Activated CD4-positive, alpha-beta memory T cell treated with anti-CD3 and anti-CD28 coated beads, Interleukin-2, amount 10 ng/mL, durations not matched to agents 7 days and 5 days (primary cell): ENCODE results near the gene GABBR2. TPM values are rescaled to one million over a fixed set of nuclear protein-coding genes. Genes with fewer than 3 reads are reported as not detected.

Experiments used
- CTCF ChIA-PET: fragments of 350-600 bp; sonication (Branson Sonifier 250); formaldehyde crosslinking; loops from one replicate; lab custom pipeline; 2021; ENCODE audit warnings: antibody characterized with exemption, inconsistent platforms; lab: Charles Lee
- POLR2A ChIA-PET: fragments of 350-600 bp; sonication (Branson Sonifier 250); formaldehyde crosslinking; loops from one replicate; lab custom pipeline; 2021; ENCODE audit warnings: antibody characterized with exemption; lab: Charles Lee
- DNase-seq: peaks from one replicate; pipeline ENCODE4 v3.0.0-alpha.2; 2020
- H3K27ac Mint-ChIP-seq: one replicate; pipeline ENCODE4 v1.8.0; 2021; ENCODE audit warnings: mild to moderate bottlenecking, mixed read lengths
- H3K27me3 Mint-ChIP-seq: one replicate; pipeline ENCODE4 v1.8.0; 2021; ENCODE audit warnings: mixed read lengths
- H3K36me3 Mint-ChIP-seq: one replicate; pipeline ENCODE4 v1.8.0; 2021; ENCODE audit warnings: low read depth, mixed read lengths
- H3K4me1 Mint-ChIP-seq: one replicate; pipeline ENCODE4 v1.8.0; 2021; ENCODE audit warnings: mixed read lengths
- H3K4me3 Mint-ChIP-seq: one replicate; pipeline ENCODE4 v1.8.0; 2021; ENCODE audit warnings: mild to moderate bottlenecking, mixed read lengths
- H3K9me3 Mint-ChIP-seq: one replicate; pipeline ENCODE4 v1.8.0; 2021; ENCODE audit warnings: mixed read lengths
- total RNA-seq, 2 experiments: library from RNA; stranded (reverse); gene quantifications; one replicate each; pipeline ENCODE4 v1.2.3, GENCODE V29; 2021

GABBR2 gene
- total RNA-seq, 2 experiments from 2014 or later: not detected

GRCh38 chr9:98381311-98382103, 327.2 kb downstream of the GABBR2 start:
- no peaks in the 10 kb centered on the region for H3K36me3 Mint-ChIP-seq
- POLR2A ChIA-PET: no interaction called here

GRCh38 chr9:98380065-98380681, 328.6 kb downstream of the GABBR2 start:
- H3K4me1 Mint-ChIP-seq: no peaks in the 10 kb centered on the region
- no peaks in the 10 kb centered on the region for H3K9me3 Mint-ChIP-seq
- H3K27ac Mint-ChIP-seq: no peak overlapping the region
- CTCF ChIA-PET: no interaction called here
- no peak overlapping the region for H3K4me3 Mint-ChIP-seq
- H3K36me3 Mint-ChIP-seq: no peaks in the 10 kb centered on the region
- H3K27me3 Mint-ChIP-seq: no peaks in the 10 kb centered on the region
- no peak for DNase-seq
- POLR2A ChIA-PET: interaction anchor here (1.6 kb wide), 1 partner anchor 17 kb away, joined by 3 read pairs; no protein-coding TSS in a partner anchor

More at GRCh38 chr9:98381311-98382103, 327.2 kb downstream of the GABBR2 start:
- no peak overlapping the region for H3K27ac Mint-ChIP-seq
- H3K27me3 Mint-ChIP-seq: no peaks in the 10 kb centered on the region
- no peaks in the 10 kb centered on the region for H3K9me3 Mint-ChIP-seq
- no peaks in the 10 kb centered on the region for H3K4me1 Mint-ChIP-seq
- no peak overlapping the region for H3K4me3 Mint-ChIP-seq
- no peak for DNase-seq
- CTCF ChIA-PET: interaction anchor here (0.9 kb wide), 1 partner anchor 17 kb away, joined by 3 read pairs; no protein-coding TSS in a partner anchor

GRCh38 chr9:98379572-98379971, 329.2 kb downstream of the GABBR2 start:
- H3K27me3 Mint-ChIP-seq: no peaks in the 10 kb centered on the region
- no peaks in the 10 kb centered on the region for H3K36me3 Mint-ChIP-seq
- H3K4me1 Mint-ChIP-seq: no peaks in the 10 kb centered on the region
- DNase-seq: no peak
- no peak overlapping the region for H3K27ac Mint-ChIP-seq
- H3K4me3 Mint-ChIP-seq: no peak overlapping the region
- CTCF ChIA-PET: no interaction called here
- no peaks in the 10 kb centered on the region for H3K9me3 Mint-ChIP-seq
- POLR2A ChIA-PET: interaction anchor here (1.6 kb wide), 1 partner anchor 16 kb away, joined by 3 read pairs; no protein-coding TSS in a partner anchor

GRCh38 chr9:98378794-98379193, 329.9 kb downstream of the GABBR2 start:
- Mint-ChIP-seq H3K36me3 (no peaks in the 10 kb centered on the region), H3K4me1 (no peaks in the 10 kb centered on the region), H3K4me3 (no peak overlapping the region), H3K27me3 (no peaks in the 10 kb centered on the region), H3K9me3 (no peaks in the 10 kb centered on the region), H3K27ac (no peak overlapping the region)
- DNase-seq: no peak
- ChIA-PET CTCF (no interaction called here), POLR2A (interaction anchor here (1.6 kb wide), 1 partner anchor 16 kb away, joined by 3 read pairs; no protein-coding TSS in a partner anchor)

GRCh38 chr9:98378206-98378780, 330.4 kb downstream of the GABBR2 start:
- Mint-ChIP-seq H3K4me3 (no peak overlapping the region), H3K4me1 (no peaks in the 10 kb centered on the region), H3K27me3 (no peaks in the 10 kb centered on the region), H3K27ac (no peak overlapping the region), H3K36me3 (no peaks in the 10 kb centered on the region), H3K9me3 (no peaks in the 10 kb centered on the region)
- no peak for DNase-seq
- ChIA-PET CTCF (no interaction called here), POLR2A (no interaction called here)

- Mint-ChIP-seq H3K27ac (no peak overlapping the region), H3K27me3 (no peaks in the 10 kb centered on the region), H3K36me3 (no peaks in the 10 kb centered on the region), H3K4me3 (no peak overlapping the region), H3K9me3 (no peaks in the 10 kb centered on the region), H3K4me1 (no peaks in the 10 kb centered on the region)
- no peak for DNase-seq
- POLR2A ChIA-PET: no interaction called here
- CTCF ChIA-PET: no interaction called here
Observed at GRCh38 chr9:98375138-98375726, 333.5 kb downstream of the GABBR2 start.

GRCh38 chr9:98374385-98375051, 334.2 kb downstream of the GABBR2 start:
- POLR2A ChIA-PET: no interaction called here
- Mint-ChIP-seq H3K27me3 (no peaks in the 10 kb centered on the region), H3K4me1 (no peaks in the 10 kb centered on the region), H3K36me3 (no peaks in the 10 kb centered on the region), H3K9me3 (no peaks in the 10 kb centered on the region), H3K4me3 (no peak overlapping the region), H3K27ac (no peak overlapping the region)
- no peak for DNase-seq
- CTCF ChIA-PET: interaction anchor here (1.1 kb wide), 1 partner anchor 9 kb away, joined by 3 read pairs; no protein-coding TSS in a partner anchor

- ChIA-PET POLR2A (no interaction called here), CTCF (interaction anchor here (1.1 kb wide), 1 partner anchor 8 kb away, joined by 3 read pairs; no protein-coding TSS in a partner anchor)
- Mint-ChIP-seq H3K4me3 (no peak overlapping the region), H3K27me3 (no peaks in the 10 kb centered on the region), H3K9me3 (no peaks in the 10 kb centered on the region), H3K36me3 (no peaks in the 10 kb centered on the region), H3K4me1 (no peaks in the 10 kb centered on the region), H3K27ac (no peak overlapping the region)
- DNase-seq: no peak
Observed at GRCh38 chr9:98373609-98374008, 335.1 kb downstream of the GABBR2 start.

GRCh38 chr9:98372077-98372836, 336.5 kb downstream of the GABBR2 start:
- POLR2A ChIA-PET: no interaction called here
- Mint-ChIP-seq H3K4me3 (no peak overlapping the region), H3K4me1 (no peaks in the 10 kb centered on the region), H3K27ac (no peak overlapping the region), H3K9me3 (peaks cover 1% of the 10 kb centered on the region), H3K27me3 (no peaks in the 10 kb centered on the region), H3K36me3 (no peaks in the 10 kb centered on the region)
- no peak for DNase-seq
- CTCF ChIA-PET: no interaction called here

- Mint-ChIP-seq H3K27ac (no peak overlapping the region), H3K9me3 (peaks cover 8% of the 10 kb centered on the region), H3K4me1 (no peaks in the 10 kb centered on the region), H3K36me3 (no peaks in the 10 kb centered on the region), H3K4me3 (no peak overlapping the region), H3K27me3 (no peaks in the 10 kb centered on the region)
- ChIA-PET POLR2A (no interaction called here), CTCF (no interaction called here)
- no peak for DNase-seq
Observed at GRCh38 chr9:98370976-98371315, 337.8 kb downstream of the GABBR2 start.

GRCh38 chr9:98370300-98370975, 338.3 kb downstream of the GABBR2 start:
- CTCF ChIA-PET: no interaction called here
- no peaks in the 10 kb centered on the region for H3K27me3 Mint-ChIP-seq
- H3K36me3 Mint-ChIP-seq: no peaks in the 10 kb centered on the region
- no peak overlapping the region for H3K4me3 Mint-ChIP-seq
- POLR2A ChIA-PET: no interaction called here
- peaks cover 13% of the 10 kb centered on the region for H3K9me3 Mint-ChIP-seq
- no peaks in the 10 kb centered on the region for H3K4me1 Mint-ChIP-seq
- H3K27ac Mint-ChIP-seq: no peak overlapping the region
- DNase-seq: no peak

GRCh38 chr9:98369896-98370295, 338.8 kb downstream of the GABBR2 start:
- H3K9me3 Mint-ChIP-seq: peaks cover 18% of the 10 kb centered on the region
- no peak for DNase-seq
- POLR2A ChIA-PET: no interaction called here
- no peaks in the 10 kb centered on the region for H3K4me1 Mint-ChIP-seq
- no peak overlapping the region for H3K27ac Mint-ChIP-seq
- no peak overlapping the region for H3K4me3 Mint-ChIP-seq
- no peaks in the 10 kb centered on the region for H3K27me3 Mint-ChIP-seq
- H3K36me3 Mint-ChIP-seq: peaks cover 4% of the 10 kb centered on the region
- CTCF ChIA-PET: no interaction called here
